ENCODE results near the gene ADNP2. TPM values are rescaled to one million over a fixed set of nuclear protein-coding genes. Genes with fewer than 3 reads are reported as not detected.

The ADNP2 gene
- total and polyA plus RNA-seq, 2 experiments from 2014 or later, result 19.3 to 66.4 TPM

DNA sequence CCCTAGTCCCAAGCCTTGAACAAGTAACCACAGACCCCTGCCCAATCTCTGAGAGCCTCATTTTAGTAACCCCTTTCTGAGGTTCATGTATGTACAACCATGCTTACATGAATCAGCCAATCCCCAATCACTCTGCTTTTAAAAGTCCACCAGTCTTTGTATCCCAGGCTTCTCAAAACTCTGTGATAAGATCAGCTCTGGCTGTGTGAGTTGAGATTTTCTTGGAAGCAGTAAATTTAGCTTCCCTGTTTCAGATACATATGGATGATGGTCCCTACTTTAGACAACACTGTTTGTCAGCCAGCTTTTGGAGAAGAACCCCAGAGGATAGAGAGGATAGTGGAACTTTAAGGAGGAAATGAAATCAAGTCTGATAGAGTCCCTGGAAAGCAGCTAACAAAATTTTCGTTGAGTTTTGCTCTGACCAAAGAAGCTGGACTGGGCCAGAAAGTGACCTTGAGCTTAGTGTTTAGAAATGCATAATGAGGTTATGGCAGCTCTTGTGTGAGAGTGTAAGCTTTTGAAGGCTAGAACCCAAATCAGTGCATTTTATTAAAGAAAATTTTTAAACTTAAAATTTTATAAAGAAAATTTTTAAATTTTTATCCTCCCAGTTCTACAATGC lies 3.7 kb downstream of the ADNP2 start:
- Histone ChIP-seq H3K79me2 (replicated peaks; ENCODE audit: insufficient read depth) (peaks cover 82% of the 10 kb centered on the region), H3K27ac (ENCODE audit: low read depth) (no peak overlapping the region; the same call in 1 of the 2 replicates), H3K4me3 (no peak overlapping the region), H4K20me1 (replicated peaks; ENCODE audit: insufficient read depth) (peaks cover 54% of the 10 kb centered on the region), H2AFZ (no peak overlapping the region), H3F3A (replicated peaks; ENCODE audit: low read depth) (no peaks in the 10 kb centered on the region), H3K27me3 (ENCODE audit: insufficient read depth) (no peaks in the 10 kb centered on the region), H3K36me3 (ENCODE audit: insufficient read depth) (no peaks in the 10 kb centered on the region; the same call in 1 of the 2 replicates), H3K9me2 (ENCODE audit: insufficient read depth) (no peaks in the 10 kb centered on the region), H3K4me1 (ENCODE audit: insufficient read depth) (peaks cover 45% of the 10 kb centered on the region), H3K4me2 (peak overlapping the region; percentile 25; the same call in 1 of the 2 replicates)
- Mint-ChIP-seq H3K27ac (peak overlapping the region; percentile 75), H3K36me3 (ENCODE audit: low read depth) (peaks cover 22% of the 10 kb centered on the region), H3K27me3 (ENCODE audit: insufficient read depth, low read depth, poor library complexity) (peaks cover 11% of the 10 kb centered on the region), H3K4me1 (peaks cover 61% of the 10 kb centered on the region), H3K4me3 (peak overlapping the region; percentile 37; the same call in 1 of the 3 replicates), H3K9me3 (peaks cover 2% of the 10 kb centered on the region; the same call in 1 of the 3 replicates)
- DNase-seq (ENCODE audit: low spot score), result no peak
- TF ChIP-seq, protein P1, sequence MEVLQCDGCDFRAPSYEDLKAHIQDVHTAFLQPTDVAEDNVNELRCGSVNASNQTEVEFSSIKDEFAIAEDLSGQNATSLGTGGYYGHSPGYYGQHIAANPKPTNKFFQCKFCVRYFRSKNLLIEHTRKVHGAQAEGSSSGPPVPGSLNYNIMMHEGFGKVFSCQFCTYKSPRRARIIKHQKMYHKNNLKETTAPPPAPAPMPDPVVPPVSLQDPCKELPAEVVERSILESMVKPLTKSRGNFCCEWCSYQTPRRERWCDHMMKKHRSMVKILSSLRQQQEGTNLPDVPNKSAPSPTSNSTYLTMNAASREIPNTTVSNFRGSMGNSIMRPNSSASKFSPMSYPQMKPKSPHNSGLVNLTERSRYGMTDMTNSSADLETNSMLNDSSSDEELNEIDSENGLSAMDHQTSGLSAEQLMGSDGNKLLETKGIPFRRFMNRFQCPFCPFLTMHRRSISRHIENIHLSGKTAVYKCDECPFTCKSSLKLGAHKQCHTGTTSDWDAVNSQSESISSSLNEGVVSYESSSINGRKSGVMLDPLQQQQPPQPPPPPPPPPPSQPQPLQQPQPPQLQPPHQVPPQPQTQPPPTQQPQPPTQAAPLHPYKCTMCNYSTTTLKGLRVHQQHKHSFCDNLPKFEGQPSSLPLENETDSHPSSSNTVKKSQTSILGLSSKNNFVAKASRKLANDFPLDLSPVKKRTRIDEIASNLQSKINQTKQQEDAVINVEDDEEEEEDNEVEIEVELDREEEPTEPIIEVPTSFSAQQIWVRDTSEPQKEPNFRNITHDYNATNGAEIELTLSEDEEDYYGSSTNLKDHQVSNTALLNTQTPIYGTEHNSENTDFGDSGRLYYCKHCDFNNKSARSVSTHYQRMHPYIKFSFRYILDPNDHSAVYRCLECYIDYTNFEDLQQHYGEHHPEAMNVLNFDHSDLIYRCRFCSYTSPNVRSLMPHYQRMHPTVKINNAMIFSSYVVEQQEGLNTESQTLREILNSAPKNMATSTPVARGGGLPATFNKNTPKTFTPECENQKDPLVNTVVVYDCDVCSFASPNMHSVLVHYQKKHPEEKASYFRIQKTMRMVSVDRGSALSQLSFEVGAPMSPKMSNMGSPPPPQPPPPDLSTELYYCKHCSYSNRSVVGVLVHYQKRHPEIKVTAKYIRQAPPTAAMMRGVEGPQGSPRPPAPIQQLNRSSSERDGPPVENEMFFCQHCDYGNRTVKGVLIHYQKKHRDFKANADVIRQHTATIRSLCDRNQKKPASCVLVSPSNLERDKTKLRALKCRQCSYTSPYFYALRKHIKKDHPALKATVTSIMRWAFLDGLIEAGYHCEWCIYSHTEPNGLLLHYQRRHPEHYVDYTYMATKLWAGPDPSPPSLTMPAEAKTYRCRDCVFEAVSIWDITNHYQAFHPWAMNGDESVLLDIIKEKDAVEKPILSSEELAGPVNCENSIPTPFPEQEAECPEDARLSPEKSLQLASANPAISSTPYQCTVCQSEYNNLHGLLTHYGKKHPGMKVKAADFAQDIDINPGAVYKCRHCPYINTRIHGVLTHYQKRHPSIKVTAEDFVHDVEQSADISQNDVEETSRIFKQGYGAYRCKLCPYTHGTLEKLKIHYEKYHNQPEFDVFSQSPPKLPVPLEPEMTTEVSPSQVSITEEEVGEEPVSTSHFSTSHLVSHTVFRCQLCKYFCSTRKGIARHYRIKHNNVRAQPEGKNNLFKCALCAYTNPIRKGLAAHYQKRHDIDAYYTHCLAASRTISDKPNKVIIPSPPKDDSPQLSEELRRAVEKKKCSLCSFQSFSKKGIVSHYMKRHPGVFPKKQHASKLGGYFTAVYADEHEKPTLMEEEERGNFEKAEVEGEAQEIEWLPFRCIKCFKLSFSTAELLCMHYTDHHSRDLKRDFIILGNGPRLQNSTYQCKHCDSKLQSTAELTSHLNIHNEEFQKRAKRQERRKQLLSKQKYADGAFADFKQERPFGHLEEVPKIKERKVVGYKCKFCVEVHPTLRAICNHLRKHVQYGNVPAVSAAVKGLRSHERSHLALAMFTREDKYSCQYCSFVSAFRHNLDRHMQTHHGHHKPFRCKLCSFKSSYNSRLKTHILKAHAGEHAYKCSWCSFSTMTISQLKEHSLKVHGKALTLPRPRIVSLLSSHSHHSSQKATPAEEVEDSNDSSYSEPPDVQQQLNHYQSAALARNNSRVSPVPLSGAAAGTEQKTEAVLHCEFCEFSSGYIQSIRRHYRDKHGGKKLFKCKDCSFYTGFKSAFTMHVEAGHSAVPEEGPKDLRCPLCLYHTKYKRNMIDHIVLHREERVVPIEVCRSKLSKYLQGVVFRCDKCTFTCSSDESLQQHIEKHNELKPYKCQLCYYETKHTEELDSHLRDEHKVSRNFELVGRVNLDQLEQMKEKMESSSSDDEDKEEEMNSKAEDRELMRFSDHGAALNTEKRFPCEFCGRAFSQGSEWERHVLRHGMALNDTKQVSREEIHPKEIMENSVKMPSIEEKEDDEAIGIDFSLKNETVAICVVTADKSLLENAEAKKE (CRISPR knock-in tag; IDR thresholded peaks at IDR 0.05), result no peak
- TF ChIP-seq EZH2 (IDR thresholded peaks at IDR 0.05; ENCODE audit: low read depth, unreplicated experiment), result no peak
- no peak for TF ChIP-seq ZNF331 (CRISPR knock-in tag; IDR thresholded peaks at IDR 0.05; ENCODE audit: low read depth)
- TF ChIP-seq, protein P2, sequence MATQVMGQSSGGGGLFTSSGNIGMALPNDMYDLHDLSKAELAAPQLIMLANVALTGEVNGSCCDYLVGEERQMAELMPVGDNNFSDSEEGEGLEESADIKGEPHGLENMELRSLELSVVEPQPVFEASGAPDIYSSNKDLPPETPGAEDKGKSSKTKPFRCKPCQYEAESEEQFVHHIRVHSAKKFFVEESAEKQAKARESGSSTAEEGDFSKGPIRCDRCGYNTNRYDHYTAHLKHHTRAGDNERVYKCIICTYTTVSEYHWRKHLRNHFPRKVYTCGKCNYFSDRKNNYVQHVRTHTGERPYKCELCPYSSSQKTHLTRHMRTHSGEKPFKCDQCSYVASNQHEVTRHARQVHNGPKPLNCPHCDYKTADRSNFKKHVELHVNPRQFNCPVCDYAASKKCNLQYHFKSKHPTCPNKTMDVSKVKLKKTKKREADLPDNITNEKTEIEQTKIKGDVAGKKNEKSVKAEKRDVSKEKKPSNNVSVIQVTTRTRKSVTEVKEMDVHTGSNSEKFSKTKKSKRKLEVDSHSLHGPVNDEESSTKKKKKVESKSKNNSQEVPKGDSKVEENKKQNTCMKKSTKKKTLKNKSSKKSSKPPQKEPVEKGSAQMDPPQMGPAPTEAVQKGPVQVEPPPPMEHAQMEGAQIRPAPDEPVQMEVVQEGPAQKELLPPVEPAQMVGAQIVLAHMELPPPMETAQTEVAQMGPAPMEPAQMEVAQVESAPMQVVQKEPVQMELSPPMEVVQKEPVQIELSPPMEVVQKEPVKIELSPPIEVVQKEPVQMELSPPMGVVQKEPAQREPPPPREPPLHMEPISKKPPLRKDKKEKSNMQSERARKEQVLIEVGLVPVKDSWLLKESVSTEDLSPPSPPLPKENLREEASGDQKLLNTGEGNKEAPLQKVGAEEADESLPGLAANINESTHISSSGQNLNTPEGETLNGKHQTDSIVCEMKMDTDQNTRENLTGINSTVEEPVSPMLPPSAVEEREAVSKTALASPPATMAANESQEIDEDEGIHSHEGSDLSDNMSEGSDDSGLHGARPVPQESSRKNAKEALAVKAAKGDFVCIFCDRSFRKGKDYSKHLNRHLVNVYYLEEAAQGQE (IDR thresholded peaks at IDR 0.05; ENCODE audit: unreplicated experiment), result no peak
- no peak for ATAC-seq

Measured in GM23338 (cell line).